ENCODE data around the gene RSRC1.
"Not testable (repeated sequence)": the region's sequence is repeated elsewhere in the genome, so short reads cannot be mapped to it uniquely, and the experiment has no call there.

RSRC1 gene

GRCh38 chr3:158109804-158110657, at the start of gene RSRC1:
RSRC1 (plus strand) TSS chr3:158110089; CDS start chr3:158122105, 12,016 bp downstream.
- peak; percentile 78 for DNase-seq

GRCh38 chr3:158065574-158065973, 44.3 kb upstream of the RSRC1 start:
- DNase-seq: not testable (repeated sequence)

GRCh38 chr3:158072790-158073189, 37.1 kb upstream of the RSRC1 start:
- no peak for DNase-seq

GRCh38 chr3:158074591-158074990, 35.3 kb upstream of the RSRC1 start:
- DNase-seq: no peak

GRCh38 chr3:158079599-158079998, 30.3 kb upstream of the RSRC1 start:
- DNase-seq: no peak

- no peak for DNase-seq
These were observed 25.2 kb upstream of the RSRC1 start for GRCh38 chr3:158084651-158085050.

GRCh38 chr3:158085358-158085757, 24.5 kb upstream of the RSRC1 start:
- DNase-seq: no peak

GRCh38 chr3:158085931-158086330, 24.0 kb upstream of the RSRC1 start:
- no peak for DNase-seq

- DNase-seq: no peak
These were observed 23.5 kb upstream of the RSRC1 start for GRCh38 chr3:158086361-158086760.

GRCh38 chr3:158086776-158087175, 23.1 kb upstream of the RSRC1 start:
- DNase-seq: no peak

- DNase-seq: no peak
These were observed 18.4 kb upstream of the RSRC1 start for GRCh38 chr3:158091531-158091930.

- no peak for DNase-seq
These were observed 16.4 kb upstream of the RSRC1 start for GRCh38 chr3:158093526-158093925.

GRCh38 chr3:158094235-158095110, 15.4 kb upstream of the RSRC1 start:
- DNase-seq: no peak

- no peak for DNase-seq
These were observed 14.6 kb upstream of the RSRC1 start for GRCh38 chr3:158095111-158095813.

GRCh38 chr3:158095814-158096704, 13.8 kb upstream of the RSRC1 start:
- DNase-seq: no peak

- DNase-seq: no peak
These were observed 12.8 kb upstream of the RSRC1 start for GRCh38 chr3:158097081-158097592.

- DNase-seq: peak; percentile 67
These were observed 12.1 kb upstream of the RSRC1 start for GRCh38 chr3:158097593-158098308.

- no peak for DNase-seq
These were observed 11.6 kb upstream of the RSRC1 start for GRCh38 chr3:158098309-158098639.

GRCh38 chr3:158098834-158099424, 11.0 kb upstream of the RSRC1 start:
- no peak for DNase-seq

- no peak for DNase-seq
These were observed 9.2 kb upstream of the RSRC1 start for GRCh38 chr3:158100681-158101080.
